ENCODE measurements around the gene HMGA1. TPM values are rescaled to one million over a fixed set of nuclear protein-coding genes. Genes with fewer than 3 reads are reported as not detected.

The HMGA1 gene
- total and polyA plus RNA-seq, 2 experiments from 2014 or later, result 1,411 to 2,052 TPM

DNA sequence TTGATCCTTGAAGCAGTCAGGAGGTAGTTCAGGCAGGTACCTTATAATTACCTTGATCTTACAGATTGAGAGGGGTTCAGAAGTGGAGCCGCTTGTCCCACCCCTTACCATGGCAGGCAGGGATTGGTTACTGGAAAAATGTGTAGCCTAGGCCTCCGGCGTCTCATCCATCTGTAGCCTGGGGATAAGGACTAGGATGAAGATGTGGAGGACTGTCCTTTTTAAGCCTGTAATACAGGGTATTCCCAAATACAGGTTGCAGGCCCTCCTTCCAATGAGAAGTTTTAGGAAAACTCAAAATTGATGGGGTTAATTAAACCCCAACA is 2.8 kb downstream of the HMGA1 start:
- peak overlapping the region; percentile 92 for H3K4me2 ChIP-seq
- Mint-ChIP-seq H3K36me3 (ENCODE audit: low read depth) (peaks cover 64% of the 10 kb centered on the region), H3K27me3 (ENCODE audit: insufficient read depth, low read depth, poor library complexity) (peaks cover 54% of the 10 kb centered on the region), H3K4me3 (peak overlapping the region; percentile 98), H3K27ac (peak overlapping the region; percentile 86), H3K4me1 (peaks cover 57% of the 10 kb centered on the region), H3K9me3 (peaks cover 7% of the 10 kb centered on the region; the same call in 2 of the 3 replicates)
- H3K4me1 ChIP-seq (ENCODE audit: insufficient read depth), result peaks cover 57% of the 10 kb centered on the region
- H3K27ac ChIP-seq (ENCODE audit: low read depth), result peak overlapping the region; percentile 97
- peaks cover 75% of the 10 kb centered on the region for H3F3A ChIP-seq (replicated peaks; ENCODE audit: low read depth)
- H4K20me1 ChIP-seq (replicated peaks; ENCODE audit: insufficient read depth), result peaks cover 59% of the 10 kb centered on the region
- H3K4me3 ChIP-seq, result peak overlapping the region; percentile 73
- no peaks in the 10 kb centered on the region for H3K9me2 ChIP-seq (ENCODE audit: insufficient read depth)
- H2AFZ ChIP-seq, result no peak overlapping the region
- H3K36me3 ChIP-seq (ENCODE audit: insufficient read depth), result peaks cover 49% of the 10 kb centered on the region
- no peaks in the 10 kb centered on the region for H3K27me3 ChIP-seq (ENCODE audit: insufficient read depth)
- ATAC-seq (no peak), DNase-seq (ENCODE audit: low spot score) (no peak)
- TF ChIP-seq ZNF114 (CRISPR knock-in tag; IDR thresholded peaks at IDR 0.05) (no peak), CREB1 (CRISPR knock-in tag; IDR thresholded peaks at IDR 0.05; ENCODE audit: low read depth) (no peak), POLR2AphosphoS5 (IDR thresholded peaks at IDR 0.05; ENCODE audit: low read depth) (no peak), ZNF331 (CRISPR knock-in tag; IDR thresholded peaks at IDR 0.05; ENCODE audit: low read depth) (no peak), EZH2 (IDR thresholded peaks at IDR 0.05; ENCODE audit: low read depth, unreplicated experiment) (no peak), STAT1 (IDR thresholded peaks at IDR 0.05; ENCODE audit: unreplicated experiment) (no peak)
- TF ChIP-seq, protein P1, sequence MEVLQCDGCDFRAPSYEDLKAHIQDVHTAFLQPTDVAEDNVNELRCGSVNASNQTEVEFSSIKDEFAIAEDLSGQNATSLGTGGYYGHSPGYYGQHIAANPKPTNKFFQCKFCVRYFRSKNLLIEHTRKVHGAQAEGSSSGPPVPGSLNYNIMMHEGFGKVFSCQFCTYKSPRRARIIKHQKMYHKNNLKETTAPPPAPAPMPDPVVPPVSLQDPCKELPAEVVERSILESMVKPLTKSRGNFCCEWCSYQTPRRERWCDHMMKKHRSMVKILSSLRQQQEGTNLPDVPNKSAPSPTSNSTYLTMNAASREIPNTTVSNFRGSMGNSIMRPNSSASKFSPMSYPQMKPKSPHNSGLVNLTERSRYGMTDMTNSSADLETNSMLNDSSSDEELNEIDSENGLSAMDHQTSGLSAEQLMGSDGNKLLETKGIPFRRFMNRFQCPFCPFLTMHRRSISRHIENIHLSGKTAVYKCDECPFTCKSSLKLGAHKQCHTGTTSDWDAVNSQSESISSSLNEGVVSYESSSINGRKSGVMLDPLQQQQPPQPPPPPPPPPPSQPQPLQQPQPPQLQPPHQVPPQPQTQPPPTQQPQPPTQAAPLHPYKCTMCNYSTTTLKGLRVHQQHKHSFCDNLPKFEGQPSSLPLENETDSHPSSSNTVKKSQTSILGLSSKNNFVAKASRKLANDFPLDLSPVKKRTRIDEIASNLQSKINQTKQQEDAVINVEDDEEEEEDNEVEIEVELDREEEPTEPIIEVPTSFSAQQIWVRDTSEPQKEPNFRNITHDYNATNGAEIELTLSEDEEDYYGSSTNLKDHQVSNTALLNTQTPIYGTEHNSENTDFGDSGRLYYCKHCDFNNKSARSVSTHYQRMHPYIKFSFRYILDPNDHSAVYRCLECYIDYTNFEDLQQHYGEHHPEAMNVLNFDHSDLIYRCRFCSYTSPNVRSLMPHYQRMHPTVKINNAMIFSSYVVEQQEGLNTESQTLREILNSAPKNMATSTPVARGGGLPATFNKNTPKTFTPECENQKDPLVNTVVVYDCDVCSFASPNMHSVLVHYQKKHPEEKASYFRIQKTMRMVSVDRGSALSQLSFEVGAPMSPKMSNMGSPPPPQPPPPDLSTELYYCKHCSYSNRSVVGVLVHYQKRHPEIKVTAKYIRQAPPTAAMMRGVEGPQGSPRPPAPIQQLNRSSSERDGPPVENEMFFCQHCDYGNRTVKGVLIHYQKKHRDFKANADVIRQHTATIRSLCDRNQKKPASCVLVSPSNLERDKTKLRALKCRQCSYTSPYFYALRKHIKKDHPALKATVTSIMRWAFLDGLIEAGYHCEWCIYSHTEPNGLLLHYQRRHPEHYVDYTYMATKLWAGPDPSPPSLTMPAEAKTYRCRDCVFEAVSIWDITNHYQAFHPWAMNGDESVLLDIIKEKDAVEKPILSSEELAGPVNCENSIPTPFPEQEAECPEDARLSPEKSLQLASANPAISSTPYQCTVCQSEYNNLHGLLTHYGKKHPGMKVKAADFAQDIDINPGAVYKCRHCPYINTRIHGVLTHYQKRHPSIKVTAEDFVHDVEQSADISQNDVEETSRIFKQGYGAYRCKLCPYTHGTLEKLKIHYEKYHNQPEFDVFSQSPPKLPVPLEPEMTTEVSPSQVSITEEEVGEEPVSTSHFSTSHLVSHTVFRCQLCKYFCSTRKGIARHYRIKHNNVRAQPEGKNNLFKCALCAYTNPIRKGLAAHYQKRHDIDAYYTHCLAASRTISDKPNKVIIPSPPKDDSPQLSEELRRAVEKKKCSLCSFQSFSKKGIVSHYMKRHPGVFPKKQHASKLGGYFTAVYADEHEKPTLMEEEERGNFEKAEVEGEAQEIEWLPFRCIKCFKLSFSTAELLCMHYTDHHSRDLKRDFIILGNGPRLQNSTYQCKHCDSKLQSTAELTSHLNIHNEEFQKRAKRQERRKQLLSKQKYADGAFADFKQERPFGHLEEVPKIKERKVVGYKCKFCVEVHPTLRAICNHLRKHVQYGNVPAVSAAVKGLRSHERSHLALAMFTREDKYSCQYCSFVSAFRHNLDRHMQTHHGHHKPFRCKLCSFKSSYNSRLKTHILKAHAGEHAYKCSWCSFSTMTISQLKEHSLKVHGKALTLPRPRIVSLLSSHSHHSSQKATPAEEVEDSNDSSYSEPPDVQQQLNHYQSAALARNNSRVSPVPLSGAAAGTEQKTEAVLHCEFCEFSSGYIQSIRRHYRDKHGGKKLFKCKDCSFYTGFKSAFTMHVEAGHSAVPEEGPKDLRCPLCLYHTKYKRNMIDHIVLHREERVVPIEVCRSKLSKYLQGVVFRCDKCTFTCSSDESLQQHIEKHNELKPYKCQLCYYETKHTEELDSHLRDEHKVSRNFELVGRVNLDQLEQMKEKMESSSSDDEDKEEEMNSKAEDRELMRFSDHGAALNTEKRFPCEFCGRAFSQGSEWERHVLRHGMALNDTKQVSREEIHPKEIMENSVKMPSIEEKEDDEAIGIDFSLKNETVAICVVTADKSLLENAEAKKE (CRISPR knock-in tag; IDR thresholded peaks at IDR 0.05), result no peak
- TF ChIP-seq, protein P2, sequence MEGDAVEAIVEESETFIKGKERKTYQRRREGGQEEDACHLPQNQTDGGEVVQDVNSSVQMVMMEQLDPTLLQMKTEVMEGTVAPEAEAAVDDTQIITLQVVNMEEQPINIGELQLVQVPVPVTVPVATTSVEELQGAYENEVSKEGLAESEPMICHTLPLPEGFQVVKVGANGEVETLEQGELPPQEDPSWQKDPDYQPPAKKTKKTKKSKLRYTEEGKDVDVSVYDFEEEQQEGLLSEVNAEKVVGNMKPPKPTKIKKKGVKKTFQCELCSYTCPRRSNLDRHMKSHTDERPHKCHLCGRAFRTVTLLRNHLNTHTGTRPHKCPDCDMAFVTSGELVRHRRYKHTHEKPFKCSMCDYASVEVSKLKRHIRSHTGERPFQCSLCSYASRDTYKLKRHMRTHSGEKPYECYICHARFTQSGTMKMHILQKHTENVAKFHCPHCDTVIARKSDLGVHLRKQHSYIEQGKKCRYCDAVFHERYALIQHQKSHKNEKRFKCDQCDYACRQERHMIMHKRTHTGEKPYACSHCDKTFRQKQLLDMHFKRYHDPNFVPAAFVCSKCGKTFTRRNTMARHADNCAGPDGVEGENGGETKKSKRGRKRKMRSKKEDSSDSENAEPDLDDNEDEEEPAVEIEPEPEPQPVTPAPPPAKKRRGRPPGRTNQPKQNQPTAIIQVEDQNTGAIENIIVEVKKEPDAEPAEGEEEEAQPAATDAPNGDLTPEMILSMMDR (conservative IDR thresholded peaks at IDR 0.05; ENCODE audit: low read depth in 2 of 2), result no peak
- TF ChIP-seq, protein P3, sequence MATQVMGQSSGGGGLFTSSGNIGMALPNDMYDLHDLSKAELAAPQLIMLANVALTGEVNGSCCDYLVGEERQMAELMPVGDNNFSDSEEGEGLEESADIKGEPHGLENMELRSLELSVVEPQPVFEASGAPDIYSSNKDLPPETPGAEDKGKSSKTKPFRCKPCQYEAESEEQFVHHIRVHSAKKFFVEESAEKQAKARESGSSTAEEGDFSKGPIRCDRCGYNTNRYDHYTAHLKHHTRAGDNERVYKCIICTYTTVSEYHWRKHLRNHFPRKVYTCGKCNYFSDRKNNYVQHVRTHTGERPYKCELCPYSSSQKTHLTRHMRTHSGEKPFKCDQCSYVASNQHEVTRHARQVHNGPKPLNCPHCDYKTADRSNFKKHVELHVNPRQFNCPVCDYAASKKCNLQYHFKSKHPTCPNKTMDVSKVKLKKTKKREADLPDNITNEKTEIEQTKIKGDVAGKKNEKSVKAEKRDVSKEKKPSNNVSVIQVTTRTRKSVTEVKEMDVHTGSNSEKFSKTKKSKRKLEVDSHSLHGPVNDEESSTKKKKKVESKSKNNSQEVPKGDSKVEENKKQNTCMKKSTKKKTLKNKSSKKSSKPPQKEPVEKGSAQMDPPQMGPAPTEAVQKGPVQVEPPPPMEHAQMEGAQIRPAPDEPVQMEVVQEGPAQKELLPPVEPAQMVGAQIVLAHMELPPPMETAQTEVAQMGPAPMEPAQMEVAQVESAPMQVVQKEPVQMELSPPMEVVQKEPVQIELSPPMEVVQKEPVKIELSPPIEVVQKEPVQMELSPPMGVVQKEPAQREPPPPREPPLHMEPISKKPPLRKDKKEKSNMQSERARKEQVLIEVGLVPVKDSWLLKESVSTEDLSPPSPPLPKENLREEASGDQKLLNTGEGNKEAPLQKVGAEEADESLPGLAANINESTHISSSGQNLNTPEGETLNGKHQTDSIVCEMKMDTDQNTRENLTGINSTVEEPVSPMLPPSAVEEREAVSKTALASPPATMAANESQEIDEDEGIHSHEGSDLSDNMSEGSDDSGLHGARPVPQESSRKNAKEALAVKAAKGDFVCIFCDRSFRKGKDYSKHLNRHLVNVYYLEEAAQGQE (IDR thresholded peaks at IDR 0.05; ENCODE audit: unreplicated experiment), result no peak
- TF ChIP-seq, protein P4, sequence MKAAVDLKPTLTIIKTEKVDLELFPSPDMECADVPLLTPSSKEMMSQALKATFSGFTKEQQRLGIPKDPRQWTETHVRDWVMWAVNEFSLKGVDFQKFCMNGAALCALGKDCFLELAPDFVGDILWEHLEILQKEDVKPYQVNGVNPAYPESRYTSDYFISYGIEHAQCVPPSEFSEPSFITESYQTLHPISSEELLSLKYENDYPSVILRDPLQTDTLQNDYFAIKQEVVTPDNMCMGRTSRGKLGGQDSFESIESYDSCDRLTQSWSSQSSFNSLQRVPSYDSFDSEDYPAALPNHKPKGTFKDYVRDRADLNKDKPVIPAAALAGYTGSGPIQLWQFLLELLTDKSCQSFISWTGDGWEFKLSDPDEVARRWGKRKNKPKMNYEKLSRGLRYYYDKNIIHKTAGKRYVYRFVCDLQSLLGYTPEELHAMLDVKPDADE (IDR thresholded peaks at IDR 0.05), result no peak
- H3K79me2 ChIP-seq (replicated peaks; ENCODE audit: insufficient read depth), result peaks cover 71% of the 10 kb centered on the region
